Activated naive CD4-positive, alpha-beta T cell (primary cell): ENCODE results near the gene PDGFD.
"Not testable (repeated sequence)": the region's sequence is repeated elsewhere in the genome, so short reads cannot be mapped to it uniquely, and the experiment has no call there.

Experiments
- DNase-seq, 4 experiments: peaks; one replicate each; lab custom pipeline; 2025; lab: John Stamatoyannopoulos, UW

The PDGFD gene

GRCh38 chr11:104054911-104055529, 108.9 kb downstream of the PDGFD start:
- DNase-seq, result no peak

- no peak for DNase-seq
Measured at GRCh38 chr11:104053743-104054478, 110.0 kb downstream of the PDGFD start.

- no peak for DNase-seq
Measured at GRCh38 chr11:104051778-104052177, 112.2 kb downstream of the PDGFD start.

GRCh38 chr11:104049116-104049515, 114.8 kb downstream of the PDGFD start:
- no peak for DNase-seq

GRCh38 chr11:104046858-104047257, 117.1 kb downstream of the PDGFD start:
- DNase-seq, result not testable (repeated sequence)

- no peak for DNase-seq
Measured at GRCh38 chr11:104046331-104046730, 117.6 kb downstream of the PDGFD start.

GRCh38 chr11:104043678-104044239, 120.2 kb downstream of the PDGFD start:
- no peak for DNase-seq

GRCh38 chr11:104043142-104043541, 120.8 kb downstream of the PDGFD start:
- no peak for DNase-seq

- no peak for DNase-seq
Measured at GRCh38 chr11:104041792-104042191, 122.2 kb downstream of the PDGFD start.

GRCh38 chr11:104036995-104037394, 127.0 kb downstream of the PDGFD start:
- no peak for DNase-seq

- DNase-seq, result no peak
Measured at GRCh38 chr11:104036588-104036987, 127.4 kb downstream of the PDGFD start, which contains the start of gene DDI1. DDI1 (plus strand) TSS chr11:104036640; CDS start chr11:104036823, 183 bp downstream.

GRCh38 chr11:104033561-104033960, 130.4 kb downstream of the PDGFD start:
- DNase-seq, result no peak

- DNase-seq, result no peak
Measured at GRCh38 chr11:104033134-104033533, 130.8 kb downstream of the PDGFD start.

- DNase-seq, result no peak
Measured at GRCh38 chr11:104028476-104029263, 135.3 kb downstream of the PDGFD start.

GRCh38 chr11:104024572-104024971, 139.4 kb downstream of the PDGFD start:
- DNase-seq, result no peak

GRCh38 chr11:104015649-104016415, 148.1 kb downstream of the PDGFD start:
- DNase-seq, result no peak

GRCh38 chr11:104011044-104011443, 152.9 kb downstream of the PDGFD start:
- DNase-seq, result no peak

GRCh38 chr11:104009744-104010143, 154.2 kb downstream of the PDGFD start:
- DNase-seq, result no peak

GRCh38 chr11:104005234-104005855, 158.6 kb downstream of the PDGFD start:
- DNase-seq, result no peak

GRCh38 chr11:104003491-104003890, 160.5 kb downstream of the PDGFD start:
- no peak for DNase-seq

GRCh38 chr11:104001561-104002056, 162.3 kb downstream of the PDGFD start:
- no peak for DNase-seq
